Upper lobe of left lung (tissue), 4 donors: ENCODE measurements around the gene PPP1R12B.

Source experiments
- EP300 ChIP-seq, 4 donors: sonication (generic); formaldehyde crosslinking; IDR thresholded peaks; one replicate each; pipeline ENCODE4 v1.5.1; 2017; ENCODE audit warnings: antibody characterized with exemption in 4 of 4, control low read depth in 2 of 4
- POLR2A ChIP-seq, 4 donors: fragments of 450-650 bp; IDR thresholded peaks; one replicate each; pipeline ENCODE4 v1.5.1; 2016 to 2017; ENCODE audit warnings: antibody characterized with exemption in 4 of 4, mild to moderate bottlenecking in 2 of 4
- TF ChIP-seq, protein P1 (sequence below), 6 experiments: fragments of 450-650 bp in 4 of 6; fragments of 200-600 bp in 2 of 6; sonication (generic) in 2 of 6; IDR thresholded peaks; one replicate each; pipeline ENCODE4 v1.5.1; 2016 to 2019; ENCODE audit warnings: antibody characterized with exemption in 6 of 6

DNA sequence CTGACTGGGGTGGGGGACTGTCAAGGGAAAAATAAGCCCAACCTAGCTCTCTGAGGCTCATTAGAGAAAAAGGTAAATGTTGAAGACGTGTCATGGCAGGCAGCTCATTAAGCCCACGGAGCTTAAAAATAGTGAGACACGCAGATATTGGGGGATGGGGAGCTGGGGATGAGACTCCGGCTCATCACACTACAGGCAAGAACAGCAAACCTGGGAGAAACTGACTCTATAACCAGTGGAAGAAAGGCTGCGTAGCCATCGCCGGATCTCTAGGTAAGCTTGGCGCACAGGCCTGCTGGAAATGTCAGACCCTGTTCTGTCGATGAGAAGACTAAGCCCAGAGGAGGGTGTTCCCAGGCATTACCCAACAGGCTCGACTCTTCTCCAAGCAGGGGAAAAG lies 283.7 kb downstream of the PPP1R12B start:
- TF ChIP-seq POLR2A (IDR thresholded peaks at IDR 0.05) (no peak), EP300 (IDR thresholded peaks at IDR 0.05) (no peak)
- TF ChIP-seq, protein P1, sequence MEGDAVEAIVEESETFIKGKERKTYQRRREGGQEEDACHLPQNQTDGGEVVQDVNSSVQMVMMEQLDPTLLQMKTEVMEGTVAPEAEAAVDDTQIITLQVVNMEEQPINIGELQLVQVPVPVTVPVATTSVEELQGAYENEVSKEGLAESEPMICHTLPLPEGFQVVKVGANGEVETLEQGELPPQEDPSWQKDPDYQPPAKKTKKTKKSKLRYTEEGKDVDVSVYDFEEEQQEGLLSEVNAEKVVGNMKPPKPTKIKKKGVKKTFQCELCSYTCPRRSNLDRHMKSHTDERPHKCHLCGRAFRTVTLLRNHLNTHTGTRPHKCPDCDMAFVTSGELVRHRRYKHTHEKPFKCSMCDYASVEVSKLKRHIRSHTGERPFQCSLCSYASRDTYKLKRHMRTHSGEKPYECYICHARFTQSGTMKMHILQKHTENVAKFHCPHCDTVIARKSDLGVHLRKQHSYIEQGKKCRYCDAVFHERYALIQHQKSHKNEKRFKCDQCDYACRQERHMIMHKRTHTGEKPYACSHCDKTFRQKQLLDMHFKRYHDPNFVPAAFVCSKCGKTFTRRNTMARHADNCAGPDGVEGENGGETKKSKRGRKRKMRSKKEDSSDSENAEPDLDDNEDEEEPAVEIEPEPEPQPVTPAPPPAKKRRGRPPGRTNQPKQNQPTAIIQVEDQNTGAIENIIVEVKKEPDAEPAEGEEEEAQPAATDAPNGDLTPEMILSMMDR (IDR thresholded peaks at IDR 0.05): no peak
